HG03280 (cell line): ENCODE measurements around the gene CHN2.

Source experiments
- ATAC-seq: cut with Tn5 transposase; IDR thresholded peaks from one replicate; pipeline ENCODE4 v1.9.1; 2021; ENCODE audit warnings: mild to moderate bottlenecking, moderate library complexity; ENCODE audit not compliant: unreplicated experiment

Gene CHN2

GRCh38 chr7:29385214-29385814 lies 190.7 kb downstream of the CHN2 start:
- ATAC-seq = no peak

GRCh38 chr7:29386196-29386765 lies 191.7 kb downstream of the CHN2 start:
- ATAC-seq = no peak

GRCh38 chr7:29391262-29391661 lies 196.7 kb downstream of the CHN2 start:
- no peak for ATAC-seq

- no peak for ATAC-seq
Observed at GRCh38 chr7:29394321-29394720, 199.7 kb downstream of the CHN2 start.

GRCh38 chr7:29396563-29396962 lies 202.0 kb downstream of the CHN2 start:
- ATAC-seq = no peak

GRCh38 chr7:29397398-29397797 lies 202.8 kb downstream of the CHN2 start:
- no peak for ATAC-seq

GRCh38 chr7:29398011-29398410 lies 203.4 kb downstream of the CHN2 start:
- no peak for ATAC-seq

GRCh38 chr7:29400437-29400836 lies 205.9 kb downstream of the CHN2 start:
- no peak for ATAC-seq

GRCh38 chr7:29401769-29402168 lies 207.2 kb downstream of the CHN2 start:
- no peak for ATAC-seq

GRCh38 chr7:29405891-29406290 lies 211.3 kb downstream of the CHN2 start:
- no peak for ATAC-seq

GRCh38 chr7:29406366-29406765 lies 211.8 kb downstream of the CHN2 start:
- ATAC-seq = no peak

GRCh38 chr7:29408841-29409243 lies 214.3 kb downstream of the CHN2 start:
- ATAC-seq = no peak

GRCh38 chr7:29410996-29411395 lies 216.4 kb downstream of the CHN2 start:
- no peak for ATAC-seq

- no peak for ATAC-seq
Observed at GRCh38 chr7:29412912-29413311, 218.3 kb downstream of the CHN2 start.

GRCh38 chr7:29413626-29414136 lies 219.1 kb downstream of the CHN2 start:
- no peak for ATAC-seq

- ATAC-seq = no peak
Observed at GRCh38 chr7:29414216-29414615, 219.6 kb downstream of the CHN2 start.

- ATAC-seq = no peak
Observed at GRCh38 chr7:29415215-29415614, 220.6 kb downstream of the CHN2 start.

- no peak for ATAC-seq
Observed at GRCh38 chr7:29416276-29416937, 221.8 kb downstream of the CHN2 start.

- no peak for ATAC-seq
Observed at GRCh38 chr7:29416938-29417305, 222.3 kb downstream of the CHN2 start.

- ATAC-seq = no peak
Observed at GRCh38 chr7:29418056-29418455, 223.5 kb downstream of the CHN2 start.

- ATAC-seq = no peak
Observed at GRCh38 chr7:29418651-29419050, 224.1 kb downstream of the CHN2 start.

- ATAC-seq = no peak
Observed at GRCh38 chr7:29420011-29420410, 225.4 kb downstream of the CHN2 start.
